ENCODE measurements around the gene CCL14.
"Not testable (repeated sequence)": the region's sequence is repeated elsewhere in the genome, so short reads cannot be mapped to it uniquely, and the experiment has no call there.

The CCL14 gene

DNA sequence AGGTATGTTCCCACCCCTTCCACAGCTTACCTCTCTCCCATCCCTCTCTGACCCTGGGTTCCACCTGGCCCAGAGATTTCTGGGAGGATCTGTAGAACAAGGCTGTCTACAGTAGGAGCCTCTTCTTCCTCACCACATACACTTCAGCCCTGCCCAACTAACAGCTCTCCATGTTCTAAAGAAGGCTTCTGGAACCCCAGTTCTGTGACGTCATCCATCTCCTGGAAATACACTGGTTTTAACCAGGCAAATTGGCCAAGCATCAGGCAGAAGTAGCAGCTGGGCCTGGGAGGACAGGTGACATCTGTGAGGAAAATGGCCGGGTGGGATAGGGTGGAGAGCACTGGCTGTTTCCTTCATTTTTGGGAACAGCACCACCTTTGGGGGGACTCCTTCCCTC lies 43.0 kb downstream of the CCL14 start, which contains the start of gene LYZL6:
Gene LYZL6 (minus strand): TSS at position 177 of the 400 bp plus-strand sequence. CDS start 4,357 bp downstream, outside the sequence.
- no peak for DNase-seq (ENCODE audit: low read depth in 2 of 2)

DNA sequence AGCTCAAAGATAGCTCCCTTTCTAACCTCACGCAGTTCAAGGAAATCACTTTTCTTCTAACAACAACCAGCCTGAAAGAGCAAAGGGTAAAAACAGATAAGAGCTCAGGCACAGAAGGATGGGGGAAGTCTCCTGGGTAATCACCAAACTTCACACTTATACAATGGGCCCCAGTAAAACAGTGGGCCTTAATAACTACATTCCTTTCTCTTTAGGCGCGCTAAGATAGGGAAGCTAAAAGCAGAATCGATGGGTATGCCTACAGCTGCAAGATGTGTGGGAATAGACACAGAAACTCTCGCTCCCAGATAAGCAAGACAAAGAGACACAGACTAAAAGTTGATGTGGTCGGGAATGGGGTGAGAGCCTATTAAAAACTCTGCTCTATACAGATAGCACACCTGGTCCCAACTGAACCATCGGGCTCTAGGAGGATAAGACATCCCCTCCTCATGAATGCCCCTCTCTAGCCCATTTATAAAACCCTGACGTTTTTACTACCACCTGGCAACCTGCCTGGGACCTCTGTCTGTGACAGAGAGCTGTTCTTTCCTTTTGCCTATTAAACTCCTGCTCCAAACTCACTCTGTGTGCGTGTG lies 43.8 kb downstream of the CCL14 start:
- no peak for DNase-seq (ENCODE audit: low read depth in 2 of 2)

DNA sequence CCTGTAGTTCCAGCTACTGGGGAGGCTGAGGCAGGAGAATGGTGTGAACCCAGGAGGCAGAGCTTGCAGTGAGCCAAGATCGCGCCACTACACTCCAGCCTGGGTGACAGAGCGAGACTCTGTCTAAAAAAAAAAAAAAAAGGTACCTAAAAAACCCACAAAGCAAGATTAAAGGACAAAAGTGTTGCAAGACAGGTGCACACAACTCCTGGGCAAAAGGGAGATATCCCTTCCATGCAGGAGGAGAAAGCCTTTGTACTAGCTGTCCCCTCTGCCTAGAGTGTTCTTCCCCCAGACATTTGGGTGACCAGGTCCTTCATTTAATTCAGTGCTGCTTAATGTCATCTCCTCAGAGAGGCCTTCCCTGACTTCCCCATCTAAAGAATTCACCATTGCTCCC lies 48.0 kb downstream of the CCL14 start:
- DNase-seq (ENCODE audit: low read depth in 2 of 2), result not testable (repeated sequence)

DNA sequence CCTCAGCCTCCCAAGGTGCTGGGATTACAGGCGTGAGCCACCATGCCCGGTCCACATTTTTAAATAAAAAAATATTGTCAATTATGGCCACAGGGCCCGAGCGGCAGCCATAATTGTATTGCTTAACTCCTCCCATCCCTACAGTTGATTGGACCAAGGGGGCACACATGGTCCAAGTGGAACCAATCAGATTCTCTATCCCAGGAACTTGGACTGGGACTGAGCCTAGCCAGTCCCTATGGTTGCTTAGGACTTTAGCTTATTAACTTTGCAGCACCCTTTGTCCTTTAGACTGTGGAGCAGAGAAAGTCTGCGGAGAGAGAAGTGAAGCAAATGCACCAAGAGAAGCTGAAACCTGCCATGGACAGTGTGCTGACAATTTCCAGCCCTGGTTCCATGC lies 50.5 kb downstream of the CCL14 start:
- DNase-seq (ENCODE audit: low read depth in 2 of 2), result no peak

DNA sequence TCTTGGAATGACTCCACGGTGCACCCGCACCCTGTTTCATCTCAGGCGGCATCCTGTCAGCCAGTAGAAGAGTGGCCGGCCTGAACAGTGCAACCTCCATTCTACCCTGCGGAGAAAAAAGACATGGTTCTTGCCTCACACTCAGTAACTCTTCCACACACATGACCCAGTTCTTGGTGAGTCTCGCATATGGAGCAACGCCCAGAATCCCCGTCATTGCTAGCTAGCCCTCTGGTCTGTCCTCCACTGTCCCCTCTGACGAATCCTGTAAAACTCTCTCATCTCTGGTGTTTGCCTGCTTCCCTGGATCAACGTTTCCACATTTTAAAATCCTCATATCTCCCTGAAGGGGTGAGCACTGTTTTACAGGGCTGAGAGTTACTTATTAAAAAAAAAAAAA lies 51.8 kb downstream of the CCL14 start:
- no peak for DNase-seq (ENCODE audit: low read depth in 2 of 2)
